HTR-8/SVneo (cell line): ENCODE results near the gene RIN3.
A peak's percentile ranks its signal among the peaks of the same experiment; 100 is the strongest.
"Not testable (repeated sequence)": the region's sequence is repeated elsewhere in the genome, so short reads cannot be mapped to it uniquely, and the experiment has no call there.

Experiments
- DNase-seq: peaks from one replicate; pipeline ENCODE4 v3.0.0; 2011; ENCODE audit warnings: low spot score, mixed read lengths; ENCODE audit not compliant: insufficient read length
- FAIRE-seq: peaks from 2 replicates; lab custom pipeline; 2011; peaks lifted over from hg19 to GRCh38; lab: Jason Lieb, UNC

RIN3 gene

GRCh38 chr14:92638266-92638665 lies 124.7 kb downstream of the RIN3 start:
- DNase-seq (no peak), FAIRE-seq (no peak)

- DNase-seq (no peak), FAIRE-seq (no peak)
Observed at GRCh38 chr14:92638904-92639303, 125.3 kb downstream of the RIN3 start.

GRCh38 chr14:92639472-92640117 lies 126.0 kb downstream of the RIN3 start:
- DNase-seq = not testable (repeated sequence)

GRCh38 chr14:92641306-92641705 lies 127.7 kb downstream of the RIN3 start:
- FAIRE-seq (no peak), DNase-seq (no peak)

More at GRCh38 chr14:92639472-92640117, 126.0 kb downstream of the RIN3 start:
- peak; percentile 49 for FAIRE-seq

- DNase-seq = peak; percentile 63
- peak; percentile 59 for FAIRE-seq
Observed at GRCh38 chr14:92644171-92644969, 130.8 kb downstream of the RIN3 start.

- DNase-seq = no peak
- no peak for FAIRE-seq
Observed at GRCh38 chr14:92644970-92645515, 131.5 kb downstream of the RIN3 start.

- FAIRE-seq (no peak), DNase-seq (no peak)
Observed at GRCh38 chr14:92645841-92646478, 132.4 kb downstream of the RIN3 start.

GRCh38 chr14:92646952-92647796 lies 133.6 kb downstream of the RIN3 start:
- DNase-seq = peak; percentile 47
- peak; percentile 85 for FAIRE-seq

- FAIRE-seq = no peak
Observed at GRCh38 chr14:92647797-92648279, 134.3 kb downstream of the RIN3 start.

GRCh38 chr14:92649066-92649465 lies 135.5 kb downstream of the RIN3 start:
- no peak for DNase-seq
- FAIRE-seq = no peak

More at GRCh38 chr14:92647797-92648279, 134.3 kb downstream of the RIN3 start:
- DNase-seq = no peak

- FAIRE-seq = no peak
- DNase-seq = no peak
Observed at GRCh38 chr14:92649934-92650545, 136.5 kb downstream of the RIN3 start.

GRCh38 chr14:92650581-92651105 lies 137.1 kb downstream of the RIN3 start:
- DNase-seq (no peak), FAIRE-seq (peak; percentile 4)

GRCh38 chr14:92651106-92651757 lies 137.7 kb downstream of the RIN3 start:
- FAIRE-seq = no peak
- DNase-seq = no peak

GRCh38 chr14:92651758-92652406 lies 138.3 kb downstream of the RIN3 start:
- DNase-seq (no peak), FAIRE-seq (no peak)

GRCh38 chr14:92652413-92653151 lies 139.0 kb downstream of the RIN3 start:
- no peak for FAIRE-seq

GRCh38 chr14:92653162-92653651 lies 139.6 kb downstream of the RIN3 start:
- FAIRE-seq (no peak), DNase-seq (no peak)

More at GRCh38 chr14:92652413-92653151, 139.0 kb downstream of the RIN3 start:
- no peak for DNase-seq

- DNase-seq = no peak
- FAIRE-seq = no peak
Observed at GRCh38 chr14:92654239-92654901, 140.8 kb downstream of the RIN3 start.
